Caco-2 (cell line): ENCODE data around the gene ERICH6. TPM values are rescaled to one million over a fixed set of nuclear protein-coding genes. Genes with fewer than 3 reads are reported as not detected.

Experiments
- BruUV-seq: library from RNA; stranded (reverse); fragments of 400-500 nt; replicated peaks from 2 replicates; lab custom pipeline; 2021; lab: Mats Ljungman, UMichigan
- CTCF ChIA-PET: fragments of 300-600 bp; sonication (Branson Sonifier 250); formaldehyde crosslinking; loops from one replicate; lab custom pipeline; 2022; ENCODE audit warnings: antibody characterized with exemption; lab: Charles Lee
- POLR2A ChIA-PET: fragments of 300-600 bp; sonication (Branson Sonifier 250); formaldehyde crosslinking; loops from one replicate; lab custom pipeline; 2022; ENCODE audit warnings: antibody characterized with exemption; lab: Charles Lee
- DNase-seq, 2 experiments: peaks; one replicate each; pipeline versions ENCODE4 v3.0.0 to v3.0.0-alpha.2; 2020 to 2022
- H3K27me3 ChIP-seq: replicated peaks from 2 replicates; pipeline ENCODE4 v1.6.0; 2011; ENCODE audit warnings: low read length; ENCODE audit not compliant: control insufficient read depth, insufficient read depth
- H3K36me3 ChIP-seq: 2 replicates; pipeline ENCODE4 v1.5.1; 2011; ENCODE audit warnings: low read length; ENCODE audit not compliant: control insufficient read depth, insufficient read depth
- H3K4me1 ChIP-seq: fragments of 250-450 bp; sonication (Bioruptor Pico); 2 replicates; pipeline ENCODE4 v1.5.1; 2020; ENCODE audit warnings: mild to moderate bottlenecking
- H3K4me3 ChIP-seq: 2 replicates; pipeline ENCODE4 v1.5.1; 2011; ENCODE audit warnings: low read depth, mild to moderate bottlenecking, control low read depth, low read length
- H3K9me3 ChIP-seq: fragments of 250-450 bp; sonication (Bioruptor Pico); 2 replicates; pipeline ENCODE4 v1.5.1; 2020; ENCODE audit warnings: mild to moderate bottlenecking, moderate library complexity
- H3K27ac Mint-ChIP-seq: one replicate; pipeline ENCODE4 v1.8.0; 2022; ENCODE audit warnings: mixed read lengths; ENCODE audit not compliant: unreplicated experiment
- H3K27me3 Mint-ChIP-seq: one replicate; pipeline ENCODE4 v1.8.0; 2022; ENCODE audit warnings: mixed read lengths; ENCODE audit not compliant: insufficient read depth, unreplicated experiment
- H3K36me3 Mint-ChIP-seq: one replicate; pipeline ENCODE4 v1.8.0; 2022; ENCODE audit warnings: mild to moderate bottlenecking, mixed read lengths; ENCODE audit not compliant: insufficient read depth, unreplicated experiment
- H3K4me1 Mint-ChIP-seq: one replicate; pipeline ENCODE4 v1.8.0; 2022; ENCODE audit warnings: low read depth, mixed read lengths; ENCODE audit not compliant: unreplicated experiment
- H3K4me3 Mint-ChIP-seq: one replicate; pipeline ENCODE4 v1.8.0; 2022; ENCODE audit warnings: mild to moderate bottlenecking, moderate library complexity, mixed read lengths; ENCODE audit not compliant: unreplicated experiment
- H3K9me3 Mint-ChIP-seq: one replicate; pipeline ENCODE4 v1.8.0; 2022; ENCODE audit warnings: mixed read lengths; ENCODE audit not compliant: unreplicated experiment
- intact Hi-C: fragments of 100-400 bp; cut with micrococcal nuclease; formaldehyde crosslinking; loops from one replicate; pipeline ENCODE4 v1.10.0; 2022; ENCODE audit not compliant: unreplicated experiment
- total RNA-seq: library from RNA; stranded (reverse); gene quantifications from 2 replicates; pipeline ENCODE4 v1.2.3, GENCODE V29; 2022
- TF ChIP-seq, protein P1 (sequence below), 2 experiments: fragments of 200-600 bp in 1 of 2; IDR thresholded peaks; 1 replicate in 1 of 2; 2 replicates in 1 of 2; pipeline versions ENCODE4 v1.5.1 to v1.8.0; 2011 to 2022; ENCODE audit warnings: antibody characterized with exemption in 1 of 2, control low read depth in 1 of 2, inconsistent platforms in 1 of 2, low read depth in 1 of 2, low read length in 1 of 2, mild to moderate bottlenecking in 1 of 2, moderate library complexity in 1 of 2; ENCODE audit not compliant: insufficient read depth in 1 of 2, severe bottlenecking in 1 of 2, unreplicated experiment in 1 of 2

Gene ERICH6
- total RNA-seq, 1 experiment from 2014 or later: not detected

DNA sequence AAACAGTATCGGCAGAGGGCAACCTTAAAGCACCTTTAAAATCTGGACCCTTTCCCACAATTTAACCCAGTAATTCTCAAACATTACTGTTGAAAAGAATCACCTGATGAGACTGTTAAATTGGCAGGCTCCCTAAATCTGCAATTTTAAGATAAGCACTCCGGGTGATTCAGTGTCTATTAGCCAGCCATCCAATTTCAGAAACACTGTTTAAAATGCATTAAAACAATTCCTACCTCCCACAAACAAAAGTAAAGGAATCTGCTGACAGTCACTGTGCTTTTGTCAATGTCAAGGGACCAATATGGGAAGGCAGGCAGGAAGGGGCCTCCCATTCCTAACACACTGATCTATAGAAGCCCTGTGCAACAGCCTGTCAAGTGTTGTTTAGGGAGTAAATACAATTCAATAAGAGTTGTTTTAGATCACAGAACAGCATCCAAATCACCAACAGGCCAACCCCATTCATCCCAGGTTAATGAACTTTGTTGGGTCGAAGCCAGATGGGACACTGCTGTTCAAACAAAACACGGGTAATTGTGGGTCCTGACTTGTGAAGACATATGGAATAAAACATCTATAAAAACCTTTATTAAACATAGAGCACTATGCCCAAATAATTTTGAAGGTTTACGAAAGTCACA, 37.9 kb upstream of the ERICH6 start:
- CTCF ChIA-PET: no interaction called here

DNA sequence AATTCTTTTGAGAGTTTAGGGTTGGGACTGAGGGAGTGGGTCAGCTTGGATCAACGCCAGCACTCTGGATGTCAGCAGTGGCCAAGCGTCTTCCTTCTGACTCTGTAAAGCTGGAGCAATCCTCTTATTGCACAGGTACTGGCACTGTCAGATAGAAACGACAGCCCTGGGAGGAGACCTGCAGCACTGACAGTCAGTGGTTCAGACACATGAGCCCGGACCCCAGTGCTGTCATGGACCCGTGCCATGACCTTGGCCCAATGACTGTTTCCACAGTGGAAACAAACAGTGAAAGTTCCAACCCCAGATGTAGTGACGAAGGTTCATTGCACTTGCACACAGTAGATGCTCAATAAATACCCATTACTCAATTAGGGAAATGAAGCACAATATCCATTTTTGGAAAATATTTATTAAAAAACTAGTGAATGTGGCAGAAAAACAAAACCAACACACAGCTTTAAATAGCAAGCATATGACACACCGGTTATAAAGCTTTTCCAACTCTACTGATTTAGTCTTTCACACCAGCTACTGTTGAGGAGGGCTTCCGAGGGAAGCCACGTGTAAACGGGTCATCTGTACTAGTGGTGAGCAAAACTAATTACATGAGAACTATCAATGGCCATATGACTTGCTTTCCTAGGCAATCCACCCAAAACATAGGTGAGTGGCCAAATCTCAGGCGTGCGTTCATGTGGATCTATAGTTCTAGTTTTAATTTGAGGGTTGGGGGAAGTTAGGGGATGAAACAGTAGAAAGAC, 37.2 kb upstream of the ERICH6 start:
- intact Hi-C loops: no loop called here
- H3K36me3 Mint-ChIP-seq: peaks cover 26% of the 10 kb centered on the region
- ChIA-PET CTCF (no interaction called here), POLR2A (no interaction called here)
- H3K9me3 Mint-ChIP-seq: no peaks in the 10 kb centered on the region
- Histone ChIP-seq H3K9me3 (no peaks in the 10 kb centered on the region), H3K27me3 (no peaks in the 10 kb centered on the region), H3K4me3 (no peak overlapping the region), H3K4me1 (peaks cover 36% of the 10 kb centered on the region), H3K36me3 (no peaks in the 10 kb centered on the region)
- H3K27ac Mint-ChIP-seq: no peak overlapping the region
- no peak overlapping the region for H3K4me3 Mint-ChIP-seq
- H3K27me3 Mint-ChIP-seq: no peaks in the 10 kb centered on the region
- TF ChIP-seq, protein P1, sequence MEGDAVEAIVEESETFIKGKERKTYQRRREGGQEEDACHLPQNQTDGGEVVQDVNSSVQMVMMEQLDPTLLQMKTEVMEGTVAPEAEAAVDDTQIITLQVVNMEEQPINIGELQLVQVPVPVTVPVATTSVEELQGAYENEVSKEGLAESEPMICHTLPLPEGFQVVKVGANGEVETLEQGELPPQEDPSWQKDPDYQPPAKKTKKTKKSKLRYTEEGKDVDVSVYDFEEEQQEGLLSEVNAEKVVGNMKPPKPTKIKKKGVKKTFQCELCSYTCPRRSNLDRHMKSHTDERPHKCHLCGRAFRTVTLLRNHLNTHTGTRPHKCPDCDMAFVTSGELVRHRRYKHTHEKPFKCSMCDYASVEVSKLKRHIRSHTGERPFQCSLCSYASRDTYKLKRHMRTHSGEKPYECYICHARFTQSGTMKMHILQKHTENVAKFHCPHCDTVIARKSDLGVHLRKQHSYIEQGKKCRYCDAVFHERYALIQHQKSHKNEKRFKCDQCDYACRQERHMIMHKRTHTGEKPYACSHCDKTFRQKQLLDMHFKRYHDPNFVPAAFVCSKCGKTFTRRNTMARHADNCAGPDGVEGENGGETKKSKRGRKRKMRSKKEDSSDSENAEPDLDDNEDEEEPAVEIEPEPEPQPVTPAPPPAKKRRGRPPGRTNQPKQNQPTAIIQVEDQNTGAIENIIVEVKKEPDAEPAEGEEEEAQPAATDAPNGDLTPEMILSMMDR (IDR thresholded peaks at IDR 0.05; ENCODE audit: insufficient read depth in 1 of 2, low read depth in 1 of 2, low read length in 1 of 2, severe bottlenecking in 1 of 2, unreplicated experiment in 1 of 2): no peak
- BruUV-seq: no TSS peak
- H3K4me1 Mint-ChIP-seq: peaks cover 16% of the 10 kb centered on the region
- no peak for DNase-seq

More for the DNA sequence above, 37.9 kb upstream of the ERICH6 start:
- no peak overlapping the region for H3K4me3 Mint-ChIP-seq
- Histone ChIP-seq H3K9me3 (no peaks in the 10 kb centered on the region), H3K4me3 (no peak overlapping the region), H3K36me3 (no peaks in the 10 kb centered on the region), H3K4me1 (peaks cover 33% of the 10 kb centered on the region), H3K27me3 (no peaks in the 10 kb centered on the region)
- no peaks in the 10 kb centered on the region for H3K27me3 Mint-ChIP-seq
- POLR2A ChIA-PET: no interaction called here
- intact Hi-C loops: no loop called here
- H3K4me1 Mint-ChIP-seq: peaks cover 11% of the 10 kb centered on the region
- TF ChIP-seq, protein P1 (IDR thresholded peaks at IDR 0.05; ENCODE audit: insufficient read depth in 1 of 2, low read depth in 1 of 2, low read length in 1 of 2, severe bottlenecking in 1 of 2, unreplicated experiment in 1 of 2): no peak
- no peak overlapping the region for H3K27ac Mint-ChIP-seq
- no peak for DNase-seq
- H3K36me3 Mint-ChIP-seq: peaks cover 28% of the 10 kb centered on the region
- H3K9me3 Mint-ChIP-seq: no peaks in the 10 kb centered on the region
- TSS peak; percentile 53 for BruUV-seq

DNA sequence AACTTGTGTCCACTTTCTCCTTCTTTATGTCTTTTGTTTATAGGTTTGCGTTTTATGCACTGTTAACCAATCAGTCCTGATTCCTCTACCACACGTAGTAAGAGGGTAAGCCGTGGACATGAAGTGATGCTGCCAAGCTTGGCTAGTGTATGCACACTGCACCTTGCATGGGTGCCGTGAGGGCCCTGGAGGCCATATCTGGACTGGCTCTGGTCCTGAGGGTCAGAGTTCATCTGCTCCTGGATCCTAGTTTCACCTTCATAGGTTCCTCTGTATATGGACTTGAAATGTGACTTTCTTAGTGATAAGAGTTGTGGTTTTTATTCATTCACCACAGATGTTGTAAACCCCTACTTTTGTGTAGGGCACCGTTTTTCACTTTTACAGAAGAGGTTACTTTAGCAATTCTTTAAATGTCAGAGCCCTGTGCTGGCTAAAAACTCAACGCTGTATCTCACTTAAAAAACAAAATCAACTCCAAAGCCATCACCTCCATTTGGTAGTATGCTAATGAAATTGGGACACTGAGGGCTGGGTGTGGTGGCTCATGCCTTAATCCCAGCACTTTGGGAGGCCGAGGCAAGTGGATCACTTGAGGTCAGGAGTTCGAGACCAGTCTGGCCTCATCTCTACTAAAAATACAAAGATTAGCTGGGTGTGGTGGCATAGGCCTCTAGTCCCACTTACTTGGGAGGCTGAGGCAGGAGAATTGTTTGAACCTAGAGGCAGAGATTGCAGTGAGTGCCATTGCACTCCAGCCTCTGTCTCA, 36.3 kb upstream of the ERICH6 start:
- DNase-seq: no peak
- no peaks in the 10 kb centered on the region for H3K9me3 Mint-ChIP-seq
- no TSS peak for BruUV-seq
- Histone ChIP-seq H3K27me3 (no peaks in the 10 kb centered on the region), H3K36me3 (no peaks in the 10 kb centered on the region), H3K9me3 (no peaks in the 10 kb centered on the region), H3K4me1 (peaks cover 41% of the 10 kb centered on the region), H3K4me3 (no peak overlapping the region)
- H3K4me1 Mint-ChIP-seq: peaks cover 23% of the 10 kb centered on the region
- TF ChIP-seq, protein P1 (IDR thresholded peaks at IDR 0.05; ENCODE audit: insufficient read depth in 1 of 2, low read depth in 1 of 2, low read length in 1 of 2, severe bottlenecking in 1 of 2, unreplicated experiment in 1 of 2): no peak
- no peak overlapping the region for H3K27ac Mint-ChIP-seq
- ChIA-PET POLR2A (no interaction called here), CTCF (no interaction called here)
- peaks cover 21% of the 10 kb centered on the region for H3K36me3 Mint-ChIP-seq
- no peak overlapping the region for H3K4me3 Mint-ChIP-seq
- no peaks in the 10 kb centered on the region for H3K27me3 Mint-ChIP-seq
- intact Hi-C loops: no loop called here
